Endometrial microvascular endothelial cells (primary cell): ENCODE results near the gene PMM2. TPM values are rescaled to one million over a fixed set of nuclear protein-coding genes. Genes with fewer than 3 reads are reported as not detected.
"Not testable (repeated sequence)": the region's sequence is repeated elsewhere in the genome, so short reads cannot be mapped to it uniquely, and the experiment has no call there.

ENCODE experiments used
- in situ Hi-C: cut with HindIII; loops from 2 replicates; pipeline ENCODE4 v1.10.0; 2017; ENCODE audit warnings: low sequenced_read_pairs, low pct_unique_long_range_greater_than_20kb; ENCODE audit errors: inconsistent ontology term
- total RNA-seq: library from RNA; depleted of rRNA; stranded (reverse); fragments of >200 nt; gene quantifications from one replicate; pipeline ENCODE4 v1.2.3, GENCODE V29; 2015; ENCODE audit errors: inconsistent ontology term

PMM2 gene
- total RNA-seq, 1 donor from 2014 or later: 55.6 TPM

- in situ Hi-C loops: no loop called here
Observed at GRCh38 chr16:8872967-8873865, 75.6 kb downstream of the PMM2 start.

- in situ Hi-C loops: not testable (repeated sequence)
Observed at GRCh38 chr16:8873866-8874195, 76.2 kb downstream of the PMM2 start.

- in situ Hi-C loops: no loop called here
Observed at GRCh38 chr16:8874388-8874787, 76.7 kb downstream of the PMM2 start.

GRCh38 chr16:8875317-8875716 lies 77.7 kb downstream of the PMM2 start:
- in situ Hi-C loops: not testable (repeated sequence)

GRCh38 chr16:8877894-8878522 lies 80.4 kb downstream of the PMM2 start:
- in situ Hi-C loops: no loop called here

- in situ Hi-C loops: no loop called here
Observed at GRCh38 chr16:8878523-8878911, 80.9 kb downstream of the PMM2 start.

- in situ Hi-C loops: no loop called here
Observed at GRCh38 chr16:8880839-8881510, 83.3 kb downstream of the PMM2 start.

GRCh38 chr16:8882041-8882617 lies 84.5 kb downstream of the PMM2 start, which contains the start of gene LITAFD:
LITAFD (plus strand) TSS chr16:8882351; CDS start chr16:8884356, 2,005 bp downstream.
- in situ Hi-C loops: no loop called here

GRCh38 chr16:8882725-8883377 lies 85.2 kb downstream of the PMM2 start:
- in situ Hi-C loops: no loop called here

GRCh38 chr16:8885674-8886592 lies 88.3 kb downstream of the PMM2 start:
- in situ Hi-C loops: no loop called here

- in situ Hi-C loops: no loop called here
Observed at GRCh38 chr16:8886593-8887430, 89.2 kb downstream of the PMM2 start.

GRCh38 chr16:8887431-8887765 lies 89.8 kb downstream of the PMM2 start:
- in situ Hi-C loops: no loop called here

- in situ Hi-C loops: no loop called here
Observed at GRCh38 chr16:8887952-8888560, 90.4 kb downstream of the PMM2 start.

GRCh38 chr16:8888951-8889892 lies 91.6 kb downstream of the PMM2 start:
- in situ Hi-C loops: no loop called here

GRCh38 chr16:8889893-8890548 lies 92.4 kb downstream of the PMM2 start:
- in situ Hi-C loops: no loop called here
